ENCODE results near the gene P2RX3.
"Not testable (repeated sequence)": the region's sequence is repeated elsewhere in the genome, so short reads cannot be mapped to it uniquely, and the experiment has no call there.

P2RX3 gene

GRCh38 chr11:57338142-57338541 is at the start of gene P2RX3:
P2RX3 (plus strand) TSS chr11:57338352; CDS start chr11:57338551, 199 bp downstream.
- no peak for DNase-seq (ENCODE audit: low read depth)

DNA sequence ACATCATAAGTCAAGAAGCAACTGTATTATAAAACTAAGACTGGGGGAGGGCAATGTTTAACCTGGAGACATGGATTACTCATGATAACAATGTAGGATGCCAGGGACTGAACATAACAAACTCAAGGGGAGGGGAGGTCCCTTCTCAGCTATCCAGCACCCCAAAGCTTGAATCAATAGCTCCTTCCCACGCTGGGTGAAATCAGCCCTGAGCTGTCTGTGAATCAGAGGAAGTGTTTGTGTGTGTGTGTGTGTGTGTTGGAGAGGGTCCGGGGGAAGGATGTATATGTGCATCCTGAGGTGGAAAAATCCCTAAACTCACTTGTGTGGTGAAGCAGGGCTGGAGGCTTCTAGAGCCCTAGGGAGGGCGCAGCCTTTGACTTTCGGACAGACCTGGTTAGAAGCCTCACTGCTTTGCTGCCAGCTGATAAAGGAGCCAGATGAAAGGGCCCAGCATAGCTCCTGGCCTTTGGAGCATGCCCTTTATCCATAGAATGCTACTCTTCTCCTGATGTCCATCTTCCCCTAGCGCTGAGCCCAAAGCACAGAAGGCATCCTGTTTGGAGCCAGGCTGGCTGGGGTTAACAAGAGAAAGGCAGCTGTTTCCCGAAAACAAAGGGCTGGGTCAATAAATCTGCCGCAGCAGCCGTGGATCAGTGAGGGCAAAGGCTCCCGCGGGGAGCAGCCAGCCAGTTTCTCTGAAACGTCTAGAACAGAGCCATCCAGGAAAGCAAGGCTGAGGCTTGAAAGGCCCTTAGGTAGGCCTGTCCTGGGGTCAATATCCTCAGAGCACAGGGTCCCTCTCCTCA is 49.2 kb upstream of the P2RX3 start:
- DNase-seq (ENCODE audit: low read depth): no peak

DNA sequence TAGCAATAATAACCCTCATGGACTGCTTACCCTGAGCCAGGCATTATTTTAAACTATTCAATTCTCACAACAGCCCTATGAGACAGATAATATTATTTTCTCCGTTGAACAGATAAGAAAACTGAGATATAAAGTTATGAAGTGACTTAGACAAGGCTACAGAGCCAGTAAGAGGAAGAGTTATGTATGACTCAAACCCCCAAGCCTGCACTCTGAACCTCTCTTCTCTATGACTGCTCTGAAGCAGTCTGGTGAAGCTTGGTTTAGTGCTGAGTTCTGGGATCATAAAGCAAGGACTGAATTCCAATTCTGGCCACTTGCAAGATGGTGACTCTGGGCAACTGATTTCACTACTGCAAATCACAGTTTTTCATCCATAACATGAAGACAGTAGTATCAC is 47.9 kb upstream of the P2RX3 start:
- no peak for DNase-seq (ENCODE audit: low read depth)

- DNase-seq (ENCODE audit: low read depth): no peak
Measured at GRCh38 chr11:57294225-57295131, 43.7 kb upstream of the P2RX3 start.

GRCh38 chr11:57296205-57296604 is 41.9 kb upstream of the P2RX3 start:
- DNase-seq (ENCODE audit: low read depth): not testable (repeated sequence)

- DNase-seq (ENCODE audit: low read depth): no peak
Measured at GRCh38 chr11:57297221-57297620, 40.9 kb upstream of the P2RX3 start.

DNA sequence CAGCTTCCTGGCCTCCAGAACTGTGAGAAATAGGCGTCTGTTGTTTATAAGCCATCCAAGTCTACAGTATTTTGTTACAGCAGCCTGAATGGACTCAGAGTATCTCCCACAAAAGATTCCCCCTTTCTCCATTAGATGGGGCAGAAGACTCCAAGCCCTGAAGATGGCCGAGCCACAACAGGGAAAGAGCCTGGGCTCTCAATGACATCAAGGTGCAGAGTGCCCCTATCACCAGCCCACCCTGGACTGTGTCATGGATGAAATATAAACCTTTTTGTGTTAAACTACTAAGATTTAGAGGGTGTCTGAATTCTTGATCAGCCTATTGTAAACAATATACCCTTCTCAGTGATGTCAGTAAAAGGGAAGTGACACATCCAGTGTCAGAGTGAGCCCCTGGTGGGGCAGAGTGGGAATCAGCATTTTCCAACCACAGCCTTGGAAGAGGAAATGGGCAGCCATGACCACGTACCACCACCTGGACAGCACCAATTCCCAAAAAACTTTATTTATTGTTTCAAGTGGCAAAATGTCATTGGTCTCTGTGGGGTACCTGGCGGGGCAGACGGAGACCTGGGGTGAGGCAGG is 38.9 kb upstream of the P2RX3 start:
- no peak for DNase-seq (ENCODE audit: low read depth)

DNA sequence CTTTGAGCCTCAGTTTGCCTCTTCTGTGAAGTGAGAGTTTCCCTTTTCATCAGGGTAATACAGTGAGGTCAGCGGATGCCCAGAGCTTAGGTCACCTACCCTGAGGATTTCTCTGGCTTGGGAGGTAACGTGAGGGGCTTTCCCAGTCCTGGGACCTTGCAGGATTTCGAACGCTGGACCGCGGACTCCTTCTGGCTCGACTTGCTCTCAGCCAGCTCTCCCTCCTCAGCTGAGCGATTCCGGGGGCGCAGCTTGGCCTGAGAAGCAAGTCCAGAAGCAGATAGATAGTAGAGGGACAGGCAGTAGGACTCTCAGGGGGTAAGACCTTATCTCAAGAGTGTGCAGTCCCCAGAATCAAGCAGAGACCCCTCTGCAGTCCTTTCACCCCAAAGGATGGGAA is 37.4 kb upstream of the P2RX3 start:
- DNase-seq (ENCODE audit: low read depth): no peak

- no peak for DNase-seq (ENCODE audit: low read depth)
Measured at GRCh38 chr11:57301711-57302423, 36.3 kb upstream of the P2RX3 start.

GRCh38 chr11:57302489-57302888 is 35.7 kb upstream of the P2RX3 start:
- DNase-seq (ENCODE audit: low read depth): no peak

DNA sequence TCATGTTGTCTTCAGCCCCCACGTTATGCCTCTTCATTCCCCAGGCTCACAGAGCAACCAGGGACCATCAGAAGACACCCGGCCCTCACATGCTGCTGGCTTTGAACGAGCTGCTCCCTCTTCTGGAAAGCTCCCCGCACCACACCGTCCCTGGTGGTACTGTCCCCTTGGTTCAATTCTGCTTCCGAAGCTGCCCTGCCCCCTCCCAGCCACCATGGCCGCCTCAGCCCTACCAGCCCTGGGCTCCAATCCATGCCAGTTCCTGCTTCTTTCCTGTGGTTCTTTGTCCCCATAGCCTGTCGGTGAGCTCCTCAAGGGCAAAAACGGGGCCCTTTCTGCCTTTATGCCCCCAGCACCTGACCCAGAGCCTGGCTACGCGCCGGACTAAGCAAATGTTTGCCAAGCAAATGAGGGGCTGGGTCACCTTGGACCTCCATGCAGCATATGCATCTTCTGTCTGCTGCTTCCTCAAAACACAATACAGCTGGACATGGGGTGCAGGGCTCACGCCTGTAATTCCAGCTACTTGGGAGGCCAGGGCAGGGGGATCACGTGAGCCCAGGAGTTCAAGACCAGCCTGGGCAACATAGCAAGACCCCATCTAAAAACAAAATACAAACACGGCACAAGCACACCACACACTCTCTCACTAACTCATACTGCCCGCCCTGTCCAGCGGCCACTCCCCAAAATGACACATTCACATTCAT is 34.7 kb upstream of the P2RX3 start:
- no peak for DNase-seq (ENCODE audit: low read depth)

GRCh38 chr11:57303990-57304579 is 34.1 kb upstream of the P2RX3 start:
- DNase-seq (ENCODE audit: low read depth): no peak

- no peak for DNase-seq (ENCODE audit: low read depth)
Measured at GRCh38 chr11:57305523-57305922, 32.6 kb upstream of the P2RX3 start.

DNA sequence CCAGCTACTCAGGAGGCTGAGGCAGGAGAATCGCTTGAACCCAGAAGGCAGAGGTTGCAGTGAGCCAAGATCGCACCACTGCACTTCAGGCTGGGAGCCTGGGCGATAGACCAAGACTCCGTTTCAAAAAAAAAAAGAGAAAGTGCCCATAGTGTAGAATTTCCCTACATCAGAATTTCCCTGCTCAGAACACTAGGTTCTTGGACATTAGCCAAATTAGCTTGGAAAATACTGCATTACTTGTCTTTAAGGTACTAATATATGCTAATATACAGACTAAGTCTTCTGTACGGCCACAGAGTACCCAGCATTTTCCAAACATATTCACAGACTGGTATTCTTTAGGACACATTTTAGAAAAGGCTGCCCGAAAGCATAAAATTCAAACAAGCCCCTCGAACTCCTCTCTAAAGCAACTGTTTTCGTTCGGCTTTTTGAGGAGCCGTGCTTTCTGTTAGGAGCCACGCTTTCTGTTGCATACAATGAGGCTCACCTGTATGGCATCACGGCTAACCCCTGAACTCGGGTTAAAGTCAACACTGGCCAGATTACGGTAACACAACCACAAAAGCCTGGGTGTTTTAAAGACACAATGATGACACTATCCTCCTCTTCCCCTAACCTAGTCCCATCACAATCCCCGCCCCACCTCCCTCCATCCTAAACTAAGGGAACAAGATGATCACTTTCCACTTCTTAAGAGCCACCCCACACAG is 31.8 kb upstream of the P2RX3 start:
- DNase-seq (ENCODE audit: low read depth): no peak

- no peak for DNase-seq (ENCODE audit: low read depth)
Measured at GRCh38 chr11:57306940-57307565, 31.1 kb upstream of the P2RX3 start.

GRCh38 chr11:57307666-57308270 is 30.4 kb upstream of the P2RX3 start:
- DNase-seq (ENCODE audit: low read depth): no peak

DNA sequence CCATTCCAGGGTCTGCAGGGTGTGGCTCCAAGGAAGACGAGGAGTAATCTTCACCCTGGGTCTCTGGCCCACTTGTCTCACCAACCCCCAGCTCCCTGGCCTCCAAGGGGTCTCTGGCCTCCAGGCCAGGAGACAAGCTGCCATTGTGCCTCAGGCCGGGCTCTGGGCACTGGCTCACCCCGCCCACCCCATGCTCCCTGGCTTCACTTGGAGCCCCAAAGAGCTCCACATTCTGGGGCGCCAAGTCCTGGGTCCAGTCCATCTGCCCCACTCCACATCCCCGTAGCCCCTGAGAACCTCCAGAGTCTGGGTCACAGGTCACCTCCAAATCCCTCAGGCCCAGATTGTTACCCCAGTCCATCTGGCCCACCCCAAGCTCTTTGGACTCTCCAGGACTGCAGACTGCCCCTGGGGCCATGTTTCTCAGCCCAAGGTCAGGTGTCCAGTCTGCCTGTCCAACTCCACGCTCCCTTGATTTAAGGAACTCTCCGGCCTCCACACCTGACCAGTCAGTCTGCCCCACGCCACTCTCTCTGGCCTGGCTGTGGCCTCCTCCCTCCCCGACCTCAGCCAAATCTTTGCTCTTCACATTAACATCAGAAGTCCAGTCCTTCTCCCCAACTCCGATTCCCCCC is 29.6 kb upstream of the P2RX3 start:
- DNase-seq (ENCODE audit: low read depth): no peak

DNA sequence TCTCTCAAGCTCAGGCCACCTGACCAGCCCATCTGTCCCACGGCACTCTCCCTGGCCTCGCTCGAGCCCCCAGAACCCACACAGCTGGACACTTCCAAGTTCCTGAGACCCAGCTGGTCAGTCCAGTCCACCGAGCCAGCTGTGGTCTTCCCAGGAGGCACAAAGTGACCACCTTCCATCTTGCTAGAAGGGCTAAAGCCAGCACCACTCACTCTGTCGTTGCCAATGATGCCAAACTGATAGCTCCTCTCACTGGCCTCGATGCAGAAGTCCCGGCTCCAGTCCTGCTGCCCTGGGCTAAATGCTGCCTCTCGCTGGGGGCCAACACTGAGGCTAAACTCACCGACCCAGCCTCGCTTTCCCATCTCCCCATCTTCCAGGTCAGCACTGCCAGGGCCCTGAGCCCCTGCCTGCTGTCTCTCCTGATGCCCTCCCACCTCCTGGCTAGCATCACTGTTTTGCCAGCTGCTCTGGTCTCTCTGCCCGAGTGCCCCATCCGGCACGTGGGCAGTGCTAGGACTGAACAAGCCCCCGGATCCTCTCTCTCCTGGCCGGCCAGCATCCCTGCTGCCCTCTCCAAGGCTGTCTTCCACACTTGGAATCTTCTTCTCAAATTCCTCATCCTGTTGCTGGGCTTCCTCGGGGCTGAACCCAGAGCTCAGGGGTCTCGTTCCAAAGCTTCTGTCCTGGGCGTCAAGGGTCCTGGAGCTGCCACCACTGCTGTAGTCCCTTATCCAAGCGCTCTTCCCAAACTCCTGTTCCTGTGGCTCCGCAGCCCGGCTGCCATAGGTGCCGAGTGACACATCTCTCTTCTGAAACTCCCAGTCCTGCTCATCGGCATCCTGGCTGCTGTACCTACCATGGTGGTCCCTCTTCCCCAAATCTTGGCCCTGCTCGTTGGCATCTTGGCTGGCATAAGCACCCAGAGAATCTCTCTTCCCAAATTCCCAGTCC is 28.8 kb upstream of the P2RX3 start:
- DNase-seq (ENCODE audit: low read depth): no peak

Measured in stimulated activated CD8-positive, alpha-beta memory T cell treated with anti-CD3 and anti-CD28 coated beads, Interleukin-7, amount 100 ng/mL, for 24 hours (primary cell).